Inferior parietal cortex (tissue), 1 donor: Measurements from ENCODE around the gene FAM193A.
"Not testable (repeated sequence)": the region's sequence is repeated elsewhere in the genome, so short reads cannot be mapped to it uniquely, and the experiment has no call there.

ENCODE experiments used
- DNase-seq: peaks from one replicate; pipeline ENCODE4 v3.0.0-alpha.2; 2016; ENCODE audit errors: extremely low spot score

FAM193A gene

DNA sequence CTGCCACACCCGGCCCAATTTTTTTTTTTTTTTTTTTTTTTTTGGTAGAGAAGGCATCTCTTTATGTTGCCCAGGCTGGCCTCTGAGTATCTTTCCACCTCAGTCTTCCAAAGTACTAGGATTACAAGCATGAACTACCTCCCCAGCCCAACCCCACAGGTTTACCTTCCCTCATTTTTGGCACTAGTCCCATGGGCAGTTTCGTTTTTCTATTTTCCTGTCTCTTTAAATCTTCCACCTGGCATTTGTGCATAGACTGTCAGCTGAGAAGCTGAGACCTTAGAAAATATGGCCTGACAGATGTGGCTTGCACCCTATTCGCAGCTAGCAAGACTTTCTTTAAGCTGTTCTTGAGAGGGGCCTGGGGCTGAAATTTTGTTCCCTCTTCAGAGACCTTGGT lies 191.8 kb downstream of the FAM193A start:
- no peak for DNase-seq

GRCh38 chr4:2728806-2729532 lies 192.5 kb downstream of the FAM193A start:
- DNase-seq = no peak

- DNase-seq = no peak
Observed at GRCh38 chr4:2729533-2729875, 193.1 kb downstream of the FAM193A start.

DNA sequence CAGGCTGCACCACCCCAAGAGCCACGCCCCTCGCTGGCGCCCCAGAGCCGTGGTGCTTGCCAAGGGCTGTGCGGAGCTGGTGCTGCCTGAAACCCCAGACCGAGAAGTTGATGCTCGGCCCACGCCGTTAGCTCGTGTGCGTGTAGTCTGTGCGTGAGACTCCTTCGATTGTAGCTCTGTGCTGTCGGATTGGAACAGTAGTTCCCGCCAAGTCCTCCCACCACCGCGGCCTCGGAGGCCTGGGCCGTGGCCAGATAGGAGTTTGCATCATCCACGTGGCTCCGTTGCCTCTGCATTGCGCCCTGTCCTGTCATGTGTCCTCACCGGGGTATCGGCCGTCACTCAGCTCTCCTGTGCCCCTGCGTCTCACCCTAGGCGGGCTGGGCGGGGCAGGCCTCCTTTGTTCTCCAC lies 195.5 kb downstream of the FAM193A start:
- no peak for DNase-seq

- no peak for DNase-seq
Observed at GRCh38 chr4:2732526-2732925, 196.1 kb downstream of the FAM193A start.

GRCh38 chr4:2733001-2733843 lies 196.8 kb downstream of the FAM193A start:
- no peak for DNase-seq

- DNase-seq = no peak
Observed at GRCh38 chr4:2733844-2734574, 197.6 kb downstream of the FAM193A start.

DNA sequence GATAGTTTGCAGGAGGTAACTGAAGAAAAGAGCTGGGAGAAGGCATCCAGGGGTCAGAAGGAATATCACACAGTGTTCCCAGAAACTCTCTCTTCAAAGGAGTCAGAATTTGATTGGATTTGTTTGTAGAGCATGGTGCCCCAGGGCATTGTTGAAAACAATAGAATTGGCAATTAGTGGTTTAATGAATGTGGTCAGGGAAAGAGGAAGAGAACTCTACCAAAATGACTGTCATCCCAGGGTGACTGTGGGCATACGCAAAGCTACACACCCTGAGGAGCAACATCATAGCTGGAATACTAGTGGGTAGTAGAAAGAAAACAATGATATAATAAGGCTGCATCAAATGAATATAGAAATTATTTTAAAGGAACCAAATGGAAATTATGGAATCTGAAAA lies 198.2 kb downstream of the FAM193A start:
- DNase-seq = no peak

GRCh38 chr4:2735869-2736268 lies 199.4 kb downstream of the FAM193A start:
- no peak for DNase-seq

DNA sequence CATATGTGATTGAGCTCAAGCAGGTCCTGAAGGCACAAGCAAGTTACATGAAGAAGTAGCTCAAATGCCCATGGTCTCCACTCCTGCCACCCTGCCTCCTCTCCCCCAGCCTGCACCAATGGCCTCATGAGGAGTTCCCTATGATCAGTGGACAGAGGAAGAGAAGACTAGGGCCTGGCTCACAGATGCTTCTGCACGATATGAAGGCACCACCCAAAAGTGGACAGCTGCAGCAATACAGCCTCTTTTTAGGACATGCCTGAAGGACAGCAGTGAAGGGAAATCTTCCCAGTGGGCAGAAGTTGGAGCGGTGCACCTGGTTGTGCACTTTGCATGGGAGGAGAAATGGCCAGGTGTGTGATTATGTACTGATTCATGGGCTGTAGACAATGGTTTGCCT lies 201.8 kb downstream of the FAM193A start:
- DNase-seq = not testable (repeated sequence)

DNA sequence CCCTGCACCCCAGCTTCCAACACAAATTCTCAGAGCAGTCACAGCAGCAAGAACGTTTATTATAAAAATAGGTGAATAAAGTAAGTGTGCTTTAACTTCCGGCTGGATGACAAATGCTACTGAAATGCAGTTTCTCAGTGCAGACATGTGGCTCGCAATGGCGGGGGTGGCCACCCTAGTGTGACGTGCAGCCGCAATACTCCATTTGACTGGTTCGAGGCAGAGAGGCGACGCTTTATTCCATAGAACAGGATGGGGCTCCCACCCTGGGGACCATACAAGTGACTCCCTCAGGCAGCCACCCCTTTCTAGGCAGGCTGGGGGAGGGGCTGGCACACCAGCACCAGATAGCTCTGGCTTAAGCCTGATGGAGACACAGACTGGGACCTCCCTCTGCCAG lies 205.2 kb downstream of the FAM193A start:
- no peak for DNase-seq

GRCh38 chr4:2742081-2742822 lies 205.8 kb downstream of the FAM193A start:
- DNase-seq = no peak

DNA sequence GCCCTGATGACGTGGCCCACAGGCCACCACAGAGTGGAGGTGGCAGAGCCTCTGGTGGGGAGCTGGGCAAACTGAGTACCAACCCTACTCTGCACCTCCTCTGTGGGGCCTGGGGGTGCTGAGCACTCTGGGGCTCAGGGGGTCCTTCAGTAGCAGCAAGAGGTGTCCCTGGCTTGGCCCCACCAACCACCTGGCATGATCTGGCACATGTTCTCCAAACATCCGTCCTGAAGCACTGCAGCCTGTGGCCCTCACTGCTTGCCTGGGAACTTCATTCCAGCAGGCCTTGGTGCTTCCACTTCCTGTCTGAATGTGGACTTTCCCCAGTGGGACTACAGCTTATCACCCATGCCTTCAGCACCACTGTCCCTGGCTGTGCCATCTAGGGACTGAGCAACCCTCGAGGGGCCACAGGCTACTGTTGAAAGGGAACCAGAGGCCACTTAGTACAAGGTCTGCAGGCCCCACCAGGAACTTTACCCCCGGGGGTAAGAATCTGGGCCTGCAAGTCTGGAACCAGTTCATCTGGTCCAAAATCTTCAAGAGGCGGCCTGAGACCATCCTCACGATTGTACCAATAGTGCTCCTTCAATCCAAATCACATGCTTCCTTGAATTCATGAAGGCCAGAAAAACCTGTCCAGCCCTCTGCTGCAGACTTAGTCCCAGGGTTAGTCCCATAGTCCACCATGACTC lies 206.5 kb downstream of the FAM193A start:
- no peak for DNase-seq

DNA sequence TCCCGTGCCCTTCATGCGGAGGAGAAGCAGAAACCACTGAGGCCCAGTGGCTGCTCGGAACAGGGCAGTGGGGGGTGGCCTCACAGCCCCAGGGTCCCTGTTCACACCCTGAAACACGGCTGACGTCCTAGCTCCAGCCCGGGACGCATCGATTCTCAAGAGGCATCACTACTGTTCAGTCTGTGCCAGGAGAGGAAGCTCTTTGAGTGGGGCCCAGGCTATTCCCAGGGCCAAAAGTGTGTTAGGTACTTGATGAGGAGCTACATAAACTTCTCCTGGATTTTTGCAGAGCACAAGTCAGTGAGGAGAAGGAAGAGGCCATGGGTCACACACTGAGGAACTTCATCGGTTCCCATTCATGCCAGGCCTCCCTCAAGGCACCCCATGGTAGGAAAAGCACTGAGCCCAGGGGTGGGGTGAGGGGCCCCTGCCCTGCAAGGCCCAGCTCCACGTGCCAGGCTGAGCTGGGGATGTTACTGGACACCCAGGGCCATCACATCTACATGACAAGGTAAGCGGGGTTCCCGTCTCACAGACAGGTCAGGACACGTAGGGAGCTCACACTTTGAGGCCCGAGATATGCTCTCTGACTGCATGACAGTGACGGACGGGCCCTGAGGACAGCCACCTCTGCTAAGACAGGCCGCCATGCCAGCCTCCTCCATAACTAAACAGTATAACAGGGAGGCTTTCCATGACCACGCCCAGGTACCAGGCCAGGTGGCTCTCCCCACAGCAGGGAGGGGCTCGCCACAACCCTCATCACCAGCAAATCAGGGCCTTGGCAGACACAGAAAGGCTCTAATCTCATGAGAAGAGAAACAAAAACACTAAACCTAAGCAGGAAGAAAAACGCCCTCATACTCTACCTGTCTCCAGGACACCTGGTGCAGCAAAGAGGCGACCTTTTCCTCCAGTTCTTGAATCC lies 207.3 kb downstream of the FAM193A start:
- no peak for DNase-seq

- no peak for DNase-seq
Observed at GRCh38 chr4:2744576-2745270, 208.3 kb downstream of the FAM193A start.

- no peak for DNase-seq
Observed at GRCh38 chr4:2745516-2745915, 209.1 kb downstream of the FAM193A start.

- DNase-seq = no peak
Observed at GRCh38 chr4:2745981-2746806, 209.7 kb downstream of the FAM193A start.

DNA sequence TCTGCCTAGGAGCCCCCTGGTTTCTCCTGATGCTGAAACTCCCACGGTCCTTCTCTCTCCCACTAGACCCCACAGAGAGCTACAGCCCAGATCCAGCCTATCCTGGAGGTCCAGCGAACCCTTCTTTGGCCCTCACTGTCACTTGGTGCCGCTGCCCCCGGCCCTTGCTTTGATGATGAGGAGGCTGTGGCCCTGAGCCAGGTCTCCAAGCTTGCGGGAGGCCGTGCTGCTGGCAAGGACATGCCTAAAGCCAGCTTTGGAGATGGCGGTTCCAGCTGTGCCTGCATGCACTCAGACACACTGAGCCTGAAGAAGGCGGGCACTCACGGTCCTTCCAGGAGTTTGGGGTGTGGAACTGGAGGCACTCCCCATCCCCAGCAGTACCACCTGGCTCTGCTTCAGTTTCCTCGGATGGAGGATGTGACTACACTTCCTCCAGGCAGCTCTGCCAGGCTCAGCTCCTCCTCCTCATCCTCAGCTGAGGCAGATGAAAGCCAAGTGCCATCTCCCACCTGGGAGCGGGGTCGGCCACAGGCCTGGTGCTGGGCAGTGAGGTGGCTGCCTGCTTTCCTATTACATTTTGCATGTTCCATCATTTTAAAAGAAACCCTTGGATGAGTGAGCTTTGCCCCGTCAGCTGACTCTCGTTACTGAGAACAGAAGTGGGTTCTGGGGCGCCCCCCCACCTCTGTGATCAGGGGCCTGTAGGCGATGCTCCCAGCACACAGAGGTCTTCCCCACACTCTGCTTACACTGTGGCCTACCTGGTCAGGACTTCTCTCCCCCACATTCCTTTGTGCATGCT lies 210.6 kb downstream of the FAM193A start:
- no peak for DNase-seq
